HUES6 (cell line): Measurements from ENCODE around the gene COL27A1.
"Not testable (repeated sequence)": the region's sequence is repeated elsewhere in the genome, so short reads cannot be mapped to it uniquely, and the experiment has no call there.

Experiments used
- H3K27ac ChIP-seq: 2 replicates; pipeline ENCODE4 v1.7.0; 2013; ENCODE audit warnings: low read depth, mild to moderate bottlenecking, low read length, inconsistent platforms
- H3K27me3 ChIP-seq: 2 replicates; pipeline ENCODE4 v1.6.1; 2013; ENCODE audit warnings: low read length; ENCODE audit not compliant: control insufficient read depth, insufficient read depth
- H3K36me3 ChIP-seq: 2 replicates; pipeline ENCODE4 v1.6.1; 2013; ENCODE audit warnings: low read length; ENCODE audit not compliant: control insufficient read depth, insufficient read depth
- H3K4me1 ChIP-seq: 2 replicates; pipeline ENCODE4 v1.6.1; 2013; ENCODE audit warnings: low read length; ENCODE audit not compliant: control insufficient read depth, insufficient read depth
- H3K4me3 ChIP-seq: 2 replicates; pipeline ENCODE4 v1.5.1; 2013; ENCODE audit warnings: low read depth, low read length
- H3K9ac ChIP-seq: one replicate; pipeline ENCODE4 v1.6.1; 2013; ENCODE audit warnings: mild to moderate bottlenecking, low read length
- H3K9me3 ChIP-seq: 2 replicates; pipeline ENCODE4 v1.6.1; 2013; ENCODE audit warnings: low read depth, low read length; ENCODE audit not compliant: control insufficient read depth, insufficient read depth

COL27A1 gene

GRCh38 chr9:114190563-114190905 lies 35.2 kb downstream of the COL27A1 start:
- peaks cover 12% of the 10 kb centered on the region; the same call in 1 of the 2 replicates for H3K36me3 ChIP-seq
- H3K9ac ChIP-seq, result no peak overlapping the region

GRCh38 chr9:114191402-114191801 lies 36.1 kb downstream of the COL27A1 start:
- not testable (repeated sequence) for H3K9ac ChIP-seq, H3K27ac ChIP-seq, H3K4me3 ChIP-seq, H3K27me3 ChIP-seq, H3K4me1 ChIP-seq
- peaks cover 20% of the 10 kb centered on the region; the same call in 1 of the 2 replicates for H3K9me3 ChIP-seq
- H3K36me3 ChIP-seq, result peaks cover 12% of the 10 kb centered on the region; the same call in 1 of the 2 replicates

More at GRCh38 chr9:114190563-114190905, 35.2 kb downstream of the COL27A1 start:
- no peaks in the 10 kb centered on the region for H3K27me3 ChIP-seq
- no peak overlapping the region for H3K4me3 ChIP-seq
- H3K27ac ChIP-seq, result no peak overlapping the region
- peaks cover 20% of the 10 kb centered on the region; the same call in 1 of the 2 replicates for H3K9me3 ChIP-seq
- no peaks in the 10 kb centered on the region for H3K4me1 ChIP-seq

GRCh38 chr9:114192539-114192938 lies 37.2 kb downstream of the COL27A1 start:
- no peaks in the 10 kb centered on the region for H3K27me3 ChIP-seq

GRCh38 chr9:114193090-114193489 lies 37.8 kb downstream of the COL27A1 start:
- peaks cover 12% of the 10 kb centered on the region; the same call in 1 of the 2 replicates for H3K36me3 ChIP-seq
- no peaks in the 10 kb centered on the region for H3K4me1 ChIP-seq
- H3K4me3 ChIP-seq, result no peak overlapping the region
- no peak overlapping the region for H3K9ac ChIP-seq
- no peaks in the 10 kb centered on the region for H3K27me3 ChIP-seq
- no peak overlapping the region for H3K27ac ChIP-seq
- H3K9me3 ChIP-seq, result peaks cover 20% of the 10 kb centered on the region; the same call in 1 of the 2 replicates

More at GRCh38 chr9:114192539-114192938, 37.2 kb downstream of the COL27A1 start:
- Histone ChIP-seq H3K4me1 (no peaks in the 10 kb centered on the region), H3K36me3 (peaks cover 12% of the 10 kb centered on the region; the same call in 1 of the 2 replicates), H3K9ac (no peak overlapping the region), H3K4me3 (no peak overlapping the region), H3K27ac (no peak overlapping the region), H3K9me3 (peaks cover 20% of the 10 kb centered on the region; the same call in 1 of the 2 replicates)

GRCh38 chr9:114196117-114196516 lies 40.8 kb downstream of the COL27A1 start:
- H3K4me1 ChIP-seq, result no peaks in the 10 kb centered on the region
- no peaks in the 10 kb centered on the region for H3K27me3 ChIP-seq
- H3K36me3 ChIP-seq, result peaks cover 9% of the 10 kb centered on the region; the same call in 1 of the 2 replicates
- H3K9ac ChIP-seq, result no peak overlapping the region
- H3K4me3 ChIP-seq, result no peak overlapping the region
- no peak overlapping the region for H3K27ac ChIP-seq
- 0 out of 2 replicates have a peak, but pooled peaks cover 3% of the 10 kb centered on the region for H3K9me3 ChIP-seq

GRCh38 chr9:114196979-114197622 lies 41.8 kb downstream of the COL27A1 start:
- Histone ChIP-seq H3K27ac (no peak overlapping the region), H3K9me3 (no peaks in the 10 kb centered on the region), H3K27me3 (no peaks in the 10 kb centered on the region), H3K4me3 (no peak overlapping the region), H3K4me1 (no peaks in the 10 kb centered on the region), H3K9ac (no peak overlapping the region), H3K36me3 (peaks cover 9% of the 10 kb centered on the region; the same call in 1 of the 2 replicates)

- no peaks in the 10 kb centered on the region for H3K27me3 ChIP-seq
- peaks cover 9% of the 10 kb centered on the region; the same call in 1 of the 2 replicates for H3K36me3 ChIP-seq
- no peak overlapping the region for H3K9ac ChIP-seq
- no peaks in the 10 kb centered on the region for H3K9me3 ChIP-seq
- H3K4me3 ChIP-seq, result no peak overlapping the region
- no peak overlapping the region for H3K27ac ChIP-seq
- no peaks in the 10 kb centered on the region for H3K4me1 ChIP-seq
These were observed 43.1 kb downstream of the COL27A1 start for GRCh38 chr9:114198249-114199040.

GRCh38 chr9:114200721-114201300 lies 45.5 kb downstream of the COL27A1 start:
- Histone ChIP-seq H3K4me3 (no peak overlapping the region), H3K9ac (no peak overlapping the region), H3K4me1 (no peaks in the 10 kb centered on the region), H3K9me3 (no peaks in the 10 kb centered on the region), H3K27ac (no peak overlapping the region), H3K36me3 (peaks cover 3% of the 10 kb centered on the region; the same call in 1 of the 2 replicates), H3K27me3 (no peaks in the 10 kb centered on the region)

- Histone ChIP-seq H3K4me1 (peaks cover 9% of the 10 kb centered on the region; the same call in 1 of the 2 replicates), H3K36me3 (peaks cover 3% of the 10 kb centered on the region; the same call in 1 of the 2 replicates), H3K4me3 (no peak overlapping the region), H3K9ac (no peak overlapping the region), H3K9me3 (no peaks in the 10 kb centered on the region), H3K27me3 (no peaks in the 10 kb centered on the region), H3K27ac (no peak overlapping the region)
These were observed 47.1 kb downstream of the COL27A1 start for GRCh38 chr9:114202396-114202795.

- no peak overlapping the region for H3K9ac ChIP-seq
- no peak overlapping the region for H3K27ac ChIP-seq
- peaks cover 9% of the 10 kb centered on the region; the same call in 1 of the 2 replicates for H3K4me1 ChIP-seq
- no peaks in the 10 kb centered on the region for H3K27me3 ChIP-seq
- no peak overlapping the region for H3K4me3 ChIP-seq
- no peaks in the 10 kb centered on the region for H3K9me3 ChIP-seq
- H3K36me3 ChIP-seq, result peaks cover 3% of the 10 kb centered on the region; the same call in 1 of the 2 replicates
These were observed 47.5 kb downstream of the COL27A1 start for GRCh38 chr9:114202849-114203248.
